ENCODE data around the gene KPNA1. TPM values are rescaled to one million over a fixed set of nuclear protein-coding genes. Genes with fewer than 3 reads are reported as not detected.

Gene KPNA1
- total and polyA plus RNA-seq, 2 experiments from 2014 or later, result 19.8 to 30.1 TPM

DNA sequence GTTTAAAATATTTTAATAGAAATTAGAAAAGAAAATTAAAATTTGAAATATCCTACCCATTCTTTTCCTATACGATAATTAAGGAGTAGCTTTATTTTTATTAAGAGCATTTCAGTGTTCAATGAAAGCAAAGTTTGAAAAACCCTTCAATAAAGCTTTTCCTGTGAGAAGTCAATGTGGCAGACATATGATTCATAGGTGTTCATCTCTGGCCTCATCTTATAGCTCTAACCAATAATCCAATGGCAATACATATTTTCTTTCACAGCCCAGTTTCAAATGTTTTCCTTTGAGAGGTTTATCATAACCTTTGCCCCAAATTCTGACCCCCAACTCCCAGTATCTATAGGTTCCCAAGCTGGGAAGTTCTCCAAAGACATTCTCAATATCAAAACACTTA lies 8.3 kb downstream of the KPNA1 start:
- Histone ChIP-seq H2AFZ (no peak overlapping the region), H3K9me2 (ENCODE audit: insufficient read depth) (no peaks in the 10 kb centered on the region), H3K27me3 (ENCODE audit: insufficient read depth) (no peaks in the 10 kb centered on the region), H3K27ac (ENCODE audit: low read depth) (no peak overlapping the region), H3K4me3 (no peak overlapping the region), H4K20me1 (replicated peaks; ENCODE audit: insufficient read depth) (peaks cover 75% of the 10 kb centered on the region), H3K36me3 (ENCODE audit: insufficient read depth) (no peaks in the 10 kb centered on the region), H3F3A (replicated peaks; ENCODE audit: low read depth) (no peaks in the 10 kb centered on the region), H3K4me2 (no peak overlapping the region), H3K79me2 (replicated peaks; ENCODE audit: insufficient read depth) (peaks cover 100% of the 10 kb centered on the region), H3K4me1 (ENCODE audit: insufficient read depth) (peaks cover 42% of the 10 kb centered on the region)
- Mint-ChIP-seq H3K27me3 (ENCODE audit: insufficient read depth, low read depth, poor library complexity) (no peaks in the 10 kb centered on the region), H3K4me1 (peaks cover 48% of the 10 kb centered on the region), H3K9me3 (no peaks in the 10 kb centered on the region), H3K27ac (no peak overlapping the region), H3K36me3 (ENCODE audit: low read depth) (no peaks in the 10 kb centered on the region), H3K4me3 (no peak overlapping the region)
- DNase-seq (ENCODE audit: low spot score) (no peak), ATAC-seq (no peak)
- TF ChIP-seq STAT1 (IDR thresholded peaks at IDR 0.05; ENCODE audit: unreplicated experiment), result no peak
- TF ChIP-seq, protein P1, sequence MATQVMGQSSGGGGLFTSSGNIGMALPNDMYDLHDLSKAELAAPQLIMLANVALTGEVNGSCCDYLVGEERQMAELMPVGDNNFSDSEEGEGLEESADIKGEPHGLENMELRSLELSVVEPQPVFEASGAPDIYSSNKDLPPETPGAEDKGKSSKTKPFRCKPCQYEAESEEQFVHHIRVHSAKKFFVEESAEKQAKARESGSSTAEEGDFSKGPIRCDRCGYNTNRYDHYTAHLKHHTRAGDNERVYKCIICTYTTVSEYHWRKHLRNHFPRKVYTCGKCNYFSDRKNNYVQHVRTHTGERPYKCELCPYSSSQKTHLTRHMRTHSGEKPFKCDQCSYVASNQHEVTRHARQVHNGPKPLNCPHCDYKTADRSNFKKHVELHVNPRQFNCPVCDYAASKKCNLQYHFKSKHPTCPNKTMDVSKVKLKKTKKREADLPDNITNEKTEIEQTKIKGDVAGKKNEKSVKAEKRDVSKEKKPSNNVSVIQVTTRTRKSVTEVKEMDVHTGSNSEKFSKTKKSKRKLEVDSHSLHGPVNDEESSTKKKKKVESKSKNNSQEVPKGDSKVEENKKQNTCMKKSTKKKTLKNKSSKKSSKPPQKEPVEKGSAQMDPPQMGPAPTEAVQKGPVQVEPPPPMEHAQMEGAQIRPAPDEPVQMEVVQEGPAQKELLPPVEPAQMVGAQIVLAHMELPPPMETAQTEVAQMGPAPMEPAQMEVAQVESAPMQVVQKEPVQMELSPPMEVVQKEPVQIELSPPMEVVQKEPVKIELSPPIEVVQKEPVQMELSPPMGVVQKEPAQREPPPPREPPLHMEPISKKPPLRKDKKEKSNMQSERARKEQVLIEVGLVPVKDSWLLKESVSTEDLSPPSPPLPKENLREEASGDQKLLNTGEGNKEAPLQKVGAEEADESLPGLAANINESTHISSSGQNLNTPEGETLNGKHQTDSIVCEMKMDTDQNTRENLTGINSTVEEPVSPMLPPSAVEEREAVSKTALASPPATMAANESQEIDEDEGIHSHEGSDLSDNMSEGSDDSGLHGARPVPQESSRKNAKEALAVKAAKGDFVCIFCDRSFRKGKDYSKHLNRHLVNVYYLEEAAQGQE (IDR thresholded peaks at IDR 0.05; ENCODE audit: unreplicated experiment), result no peak
- TF ChIP-seq ZNF331 (CRISPR knock-in tag; IDR thresholded peaks at IDR 0.05; ENCODE audit: low read depth), result no peak
- no peak for TF ChIP-seq CREB1 (CRISPR knock-in tag; IDR thresholded peaks at IDR 0.05; ENCODE audit: low read depth)
- TF ChIP-seq NANOG (IDR thresholded peaks at IDR 0.05; ENCODE audit: borderline replicate concordance), result no peak
- no peak for TF ChIP-seq POLR2AphosphoS5 (IDR thresholded peaks at IDR 0.05; ENCODE audit: low read depth)
- TF ChIP-seq, protein P2, sequence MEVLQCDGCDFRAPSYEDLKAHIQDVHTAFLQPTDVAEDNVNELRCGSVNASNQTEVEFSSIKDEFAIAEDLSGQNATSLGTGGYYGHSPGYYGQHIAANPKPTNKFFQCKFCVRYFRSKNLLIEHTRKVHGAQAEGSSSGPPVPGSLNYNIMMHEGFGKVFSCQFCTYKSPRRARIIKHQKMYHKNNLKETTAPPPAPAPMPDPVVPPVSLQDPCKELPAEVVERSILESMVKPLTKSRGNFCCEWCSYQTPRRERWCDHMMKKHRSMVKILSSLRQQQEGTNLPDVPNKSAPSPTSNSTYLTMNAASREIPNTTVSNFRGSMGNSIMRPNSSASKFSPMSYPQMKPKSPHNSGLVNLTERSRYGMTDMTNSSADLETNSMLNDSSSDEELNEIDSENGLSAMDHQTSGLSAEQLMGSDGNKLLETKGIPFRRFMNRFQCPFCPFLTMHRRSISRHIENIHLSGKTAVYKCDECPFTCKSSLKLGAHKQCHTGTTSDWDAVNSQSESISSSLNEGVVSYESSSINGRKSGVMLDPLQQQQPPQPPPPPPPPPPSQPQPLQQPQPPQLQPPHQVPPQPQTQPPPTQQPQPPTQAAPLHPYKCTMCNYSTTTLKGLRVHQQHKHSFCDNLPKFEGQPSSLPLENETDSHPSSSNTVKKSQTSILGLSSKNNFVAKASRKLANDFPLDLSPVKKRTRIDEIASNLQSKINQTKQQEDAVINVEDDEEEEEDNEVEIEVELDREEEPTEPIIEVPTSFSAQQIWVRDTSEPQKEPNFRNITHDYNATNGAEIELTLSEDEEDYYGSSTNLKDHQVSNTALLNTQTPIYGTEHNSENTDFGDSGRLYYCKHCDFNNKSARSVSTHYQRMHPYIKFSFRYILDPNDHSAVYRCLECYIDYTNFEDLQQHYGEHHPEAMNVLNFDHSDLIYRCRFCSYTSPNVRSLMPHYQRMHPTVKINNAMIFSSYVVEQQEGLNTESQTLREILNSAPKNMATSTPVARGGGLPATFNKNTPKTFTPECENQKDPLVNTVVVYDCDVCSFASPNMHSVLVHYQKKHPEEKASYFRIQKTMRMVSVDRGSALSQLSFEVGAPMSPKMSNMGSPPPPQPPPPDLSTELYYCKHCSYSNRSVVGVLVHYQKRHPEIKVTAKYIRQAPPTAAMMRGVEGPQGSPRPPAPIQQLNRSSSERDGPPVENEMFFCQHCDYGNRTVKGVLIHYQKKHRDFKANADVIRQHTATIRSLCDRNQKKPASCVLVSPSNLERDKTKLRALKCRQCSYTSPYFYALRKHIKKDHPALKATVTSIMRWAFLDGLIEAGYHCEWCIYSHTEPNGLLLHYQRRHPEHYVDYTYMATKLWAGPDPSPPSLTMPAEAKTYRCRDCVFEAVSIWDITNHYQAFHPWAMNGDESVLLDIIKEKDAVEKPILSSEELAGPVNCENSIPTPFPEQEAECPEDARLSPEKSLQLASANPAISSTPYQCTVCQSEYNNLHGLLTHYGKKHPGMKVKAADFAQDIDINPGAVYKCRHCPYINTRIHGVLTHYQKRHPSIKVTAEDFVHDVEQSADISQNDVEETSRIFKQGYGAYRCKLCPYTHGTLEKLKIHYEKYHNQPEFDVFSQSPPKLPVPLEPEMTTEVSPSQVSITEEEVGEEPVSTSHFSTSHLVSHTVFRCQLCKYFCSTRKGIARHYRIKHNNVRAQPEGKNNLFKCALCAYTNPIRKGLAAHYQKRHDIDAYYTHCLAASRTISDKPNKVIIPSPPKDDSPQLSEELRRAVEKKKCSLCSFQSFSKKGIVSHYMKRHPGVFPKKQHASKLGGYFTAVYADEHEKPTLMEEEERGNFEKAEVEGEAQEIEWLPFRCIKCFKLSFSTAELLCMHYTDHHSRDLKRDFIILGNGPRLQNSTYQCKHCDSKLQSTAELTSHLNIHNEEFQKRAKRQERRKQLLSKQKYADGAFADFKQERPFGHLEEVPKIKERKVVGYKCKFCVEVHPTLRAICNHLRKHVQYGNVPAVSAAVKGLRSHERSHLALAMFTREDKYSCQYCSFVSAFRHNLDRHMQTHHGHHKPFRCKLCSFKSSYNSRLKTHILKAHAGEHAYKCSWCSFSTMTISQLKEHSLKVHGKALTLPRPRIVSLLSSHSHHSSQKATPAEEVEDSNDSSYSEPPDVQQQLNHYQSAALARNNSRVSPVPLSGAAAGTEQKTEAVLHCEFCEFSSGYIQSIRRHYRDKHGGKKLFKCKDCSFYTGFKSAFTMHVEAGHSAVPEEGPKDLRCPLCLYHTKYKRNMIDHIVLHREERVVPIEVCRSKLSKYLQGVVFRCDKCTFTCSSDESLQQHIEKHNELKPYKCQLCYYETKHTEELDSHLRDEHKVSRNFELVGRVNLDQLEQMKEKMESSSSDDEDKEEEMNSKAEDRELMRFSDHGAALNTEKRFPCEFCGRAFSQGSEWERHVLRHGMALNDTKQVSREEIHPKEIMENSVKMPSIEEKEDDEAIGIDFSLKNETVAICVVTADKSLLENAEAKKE (CRISPR knock-in tag; IDR thresholded peaks at IDR 0.05), result no peak
- TF ChIP-seq EZH2 (IDR thresholded peaks at IDR 0.05; ENCODE audit: low read depth, unreplicated experiment), result no peak
- no peak for TF ChIP-seq ZNF114 (CRISPR knock-in tag; IDR thresholded peaks at IDR 0.05)
- TF ChIP-seq, protein P3, sequence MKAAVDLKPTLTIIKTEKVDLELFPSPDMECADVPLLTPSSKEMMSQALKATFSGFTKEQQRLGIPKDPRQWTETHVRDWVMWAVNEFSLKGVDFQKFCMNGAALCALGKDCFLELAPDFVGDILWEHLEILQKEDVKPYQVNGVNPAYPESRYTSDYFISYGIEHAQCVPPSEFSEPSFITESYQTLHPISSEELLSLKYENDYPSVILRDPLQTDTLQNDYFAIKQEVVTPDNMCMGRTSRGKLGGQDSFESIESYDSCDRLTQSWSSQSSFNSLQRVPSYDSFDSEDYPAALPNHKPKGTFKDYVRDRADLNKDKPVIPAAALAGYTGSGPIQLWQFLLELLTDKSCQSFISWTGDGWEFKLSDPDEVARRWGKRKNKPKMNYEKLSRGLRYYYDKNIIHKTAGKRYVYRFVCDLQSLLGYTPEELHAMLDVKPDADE (IDR thresholded peaks at IDR 0.05), result no peak
- TF ChIP-seq, protein P4, sequence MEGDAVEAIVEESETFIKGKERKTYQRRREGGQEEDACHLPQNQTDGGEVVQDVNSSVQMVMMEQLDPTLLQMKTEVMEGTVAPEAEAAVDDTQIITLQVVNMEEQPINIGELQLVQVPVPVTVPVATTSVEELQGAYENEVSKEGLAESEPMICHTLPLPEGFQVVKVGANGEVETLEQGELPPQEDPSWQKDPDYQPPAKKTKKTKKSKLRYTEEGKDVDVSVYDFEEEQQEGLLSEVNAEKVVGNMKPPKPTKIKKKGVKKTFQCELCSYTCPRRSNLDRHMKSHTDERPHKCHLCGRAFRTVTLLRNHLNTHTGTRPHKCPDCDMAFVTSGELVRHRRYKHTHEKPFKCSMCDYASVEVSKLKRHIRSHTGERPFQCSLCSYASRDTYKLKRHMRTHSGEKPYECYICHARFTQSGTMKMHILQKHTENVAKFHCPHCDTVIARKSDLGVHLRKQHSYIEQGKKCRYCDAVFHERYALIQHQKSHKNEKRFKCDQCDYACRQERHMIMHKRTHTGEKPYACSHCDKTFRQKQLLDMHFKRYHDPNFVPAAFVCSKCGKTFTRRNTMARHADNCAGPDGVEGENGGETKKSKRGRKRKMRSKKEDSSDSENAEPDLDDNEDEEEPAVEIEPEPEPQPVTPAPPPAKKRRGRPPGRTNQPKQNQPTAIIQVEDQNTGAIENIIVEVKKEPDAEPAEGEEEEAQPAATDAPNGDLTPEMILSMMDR (conservative IDR thresholded peaks at IDR 0.05; ENCODE audit: low read depth in 2 of 2), result no peak
- no peak for TF ChIP-seq EZH2phosphoT487 (IDR thresholded peaks at IDR 0.05; ENCODE audit: unreplicated experiment)
- TF ChIP-seq JUNB (IDR thresholded peaks at IDR 0.05; ENCODE audit: unreplicated experiment), result no peak

Measured in GM23338 (cell line).